Kidney (tissue), 14 donors: ENCODE measurements around the gene CDK14. TPM values are rescaled to one million over a fixed set of nuclear protein-coding genes. Genes with fewer than 3 reads are reported as not detected.

ENCODE experiments used
- DNase-seq, 5 donors: peaks; one replicate each; pipeline ENCODE4 v3.0.0-alpha.2; 2013 to 2020
- FAIRE-seq: peaks from 2 replicates; lab custom pipeline; 2012; peaks lifted over from hg19 to GRCh38; lab: Jason Lieb, UNC
- H3K27ac ChIP-seq, 2 donors: one replicate each; pipeline ENCODE4 v1.7.0; 2013; ENCODE audit warnings: low read depth in 2 of 2, low read length in 2 of 2, inconsistent platforms in 1 of 2
- H3K27me3 ChIP-seq: one replicate; pipeline ENCODE4 v1.7.1; 2013; ENCODE audit warnings: low read length, inconsistent platforms; ENCODE audit not compliant: control insufficient read depth, insufficient read depth
- H3K36me3 ChIP-seq, 3 donors: one replicate each; pipeline versions ENCODE4 v1.7.0 to v1.7.1; 2013; ENCODE audit warnings: low read length in 3 of 3, control low read depth in 1 of 3, inconsistent platforms in 1 of 3; ENCODE audit not compliant: insufficient read depth in 3 of 3, control insufficient read depth in 2 of 3
- H3K4me1 ChIP-seq, 3 donors: one replicate each; pipeline versions ENCODE4 v1.7.0 to v1.7.1; 2013; ENCODE audit warnings: low read length in 3 of 3, inconsistent platforms in 1 of 3, low read depth in 1 of 3; ENCODE audit not compliant: control insufficient read depth in 2 of 3, insufficient read depth in 2 of 3
- H3K4me3 ChIP-seq, 3 donors: one replicate each; pipeline versions ENCODE4 v1.7.0 to v1.8.1; 2013; ENCODE audit warnings: low read length in 3 of 3, control low read depth in 1 of 3, inconsistent platforms in 1 of 3
- H3K9ac ChIP-seq, 3 donors: one replicate each; pipeline versions ENCODE4 v1.7.0 to v1.7.1; 2013; ENCODE audit warnings: low read length in 3 of 3, control low read depth in 1 of 3, inconsistent platforms in 1 of 3
- H3K9me3 ChIP-seq, 3 donors: one replicate each; pipeline versions ENCODE4 v1.7.0 to v1.7.1; 2013; ENCODE audit warnings: low read length in 3 of 3, control low read depth in 1 of 3, inconsistent platforms in 1 of 3; ENCODE audit not compliant: control insufficient read depth in 2 of 3, insufficient read depth in 1 of 3
- intact Hi-C: fragments of 100-400 bp; cut with DNase I; formaldehyde crosslinking; loops from one replicate; pipeline ENCODE4 v1.11.1; 2022
- polyA plus RNA-seq: library from polyadenylated mRNA; stranded (reverse); fragments of 350-450 nt; fragmentation: Illumina TruSeq; extraction: RNeasy Lipid Tissue Mini Kit (QIAGEN cat#74804); gene quantifications from one replicate; pipeline ENCODE4 v1.2.3, GENCODE V29; 2014; ENCODE audit warnings: low read depth, low replicate concordance; ENCODE audit not compliant: insufficient read depth
- total RNA-seq: library from RNA; stranded (reverse); fragmentation: NEBNext Ultra II Directional; extraction: Animal tissue kit (Norgen Biotek cat#: 25700); gene quantifications from one replicate; pipeline ENCODE4 v1.2.1, GENCODE V29; 2021
- TF ChIP-seq, protein P1 (sequence below): IDR thresholded peaks from 3 replicates; pipeline ENCODE4 v1.5.1; 2012; ENCODE audit warnings: mild to moderate bottlenecking, moderate library complexity, borderline replicate concordance; ENCODE audit not compliant: insufficient read depth; ENCODE audit errors: extremely low read depth
- donor health status: control.
- donor health status: control.
- donor health status: control.
- donor health status: control.
- donor health status: control.
- donor health status: DM: yes; HTN: yes; CAD: no.
- donor health status: Normal renal cell carcinoma (clear cell type).

CDK14 gene
- total and polyA plus RNA-seq, 2 donors from 2014 or later, result 11.9 to 33.9 TPM

DNA sequence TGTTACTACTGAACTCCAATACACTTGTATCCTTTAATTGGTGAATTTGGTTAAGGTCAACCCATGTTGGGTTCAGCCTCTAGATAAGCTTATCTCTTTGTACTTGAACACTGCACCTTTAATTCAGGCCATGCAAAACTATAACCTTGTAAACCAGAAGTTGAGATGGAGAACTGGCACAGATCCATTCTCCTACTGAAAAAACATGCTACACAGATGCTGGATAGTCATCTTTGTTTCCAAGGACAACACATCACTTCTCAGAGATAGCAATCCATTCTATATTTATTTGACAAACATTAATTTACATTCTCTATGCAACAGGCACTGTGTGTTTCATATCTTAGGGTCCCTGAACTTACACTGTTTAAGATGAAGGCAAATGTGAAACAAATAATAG, 2.9 kb upstream of the CDK14 start:
- FAIRE-seq (no peak), DNase-seq (no peak)
- intact Hi-C loops, result no loop called here
- Histone ChIP-seq H3K4me1 (peaks cover 0 to 4% (median 2%) of the 10 kb centered on the region in 3 donors), H3K9ac (no peak overlapping the region), H3K27me3 (no peaks in the 10 kb centered on the region), H3K4me3 (no peak overlapping the region), H3K36me3 (no peaks in the 10 kb centered on the region), H3K9me3 (no peaks in the 10 kb centered on the region), H3K27ac (no peak overlapping the region)
- TF ChIP-seq, protein P1, sequence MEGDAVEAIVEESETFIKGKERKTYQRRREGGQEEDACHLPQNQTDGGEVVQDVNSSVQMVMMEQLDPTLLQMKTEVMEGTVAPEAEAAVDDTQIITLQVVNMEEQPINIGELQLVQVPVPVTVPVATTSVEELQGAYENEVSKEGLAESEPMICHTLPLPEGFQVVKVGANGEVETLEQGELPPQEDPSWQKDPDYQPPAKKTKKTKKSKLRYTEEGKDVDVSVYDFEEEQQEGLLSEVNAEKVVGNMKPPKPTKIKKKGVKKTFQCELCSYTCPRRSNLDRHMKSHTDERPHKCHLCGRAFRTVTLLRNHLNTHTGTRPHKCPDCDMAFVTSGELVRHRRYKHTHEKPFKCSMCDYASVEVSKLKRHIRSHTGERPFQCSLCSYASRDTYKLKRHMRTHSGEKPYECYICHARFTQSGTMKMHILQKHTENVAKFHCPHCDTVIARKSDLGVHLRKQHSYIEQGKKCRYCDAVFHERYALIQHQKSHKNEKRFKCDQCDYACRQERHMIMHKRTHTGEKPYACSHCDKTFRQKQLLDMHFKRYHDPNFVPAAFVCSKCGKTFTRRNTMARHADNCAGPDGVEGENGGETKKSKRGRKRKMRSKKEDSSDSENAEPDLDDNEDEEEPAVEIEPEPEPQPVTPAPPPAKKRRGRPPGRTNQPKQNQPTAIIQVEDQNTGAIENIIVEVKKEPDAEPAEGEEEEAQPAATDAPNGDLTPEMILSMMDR, result no peak

GRCh38 chr7:90594751-90595317, 1.3 kb upstream of the CDK14 start:
- intact Hi-C loops, result no loop called here

GRCh38 chr7:90595342-90595800, 750 bp upstream of the CDK14 start:
- TF ChIP-seq, protein P1, result no peak
- no peak for DNase-seq
- peaks cover 0 to 4% (median 2%) of the 10 kb centered on the region in 3 donors for H3K4me1 ChIP-seq
- no peaks in the 10 kb centered on the region for H3K27me3 ChIP-seq
- peak overlapping the region; percentile 65 to 85 (median 70) for H3K4me3 ChIP-seq
- FAIRE-seq, result no peak
- intact Hi-C loops, result no loop called here
- H3K36me3 ChIP-seq, result no peaks in the 10 kb centered on the region
- H3K27ac ChIP-seq, result peak overlapping the region; percentile 56 to 75
- no peaks in the 10 kb centered on the region for H3K9me3 ChIP-seq
- H3K9ac ChIP-seq, result peak overlapping the region in 2 of 3 donors; percentile 17 to 81

More at GRCh38 chr7:90594751-90595317, 1.3 kb upstream of the CDK14 start:
- Histone ChIP-seq H3K9ac (peak overlapping the region in 1 of 3 donors; percentile 81), H3K9me3 (no peaks in the 10 kb centered on the region), H3K27ac (peak overlapping the region; percentile 16 to 56), H3K4me1 (peaks cover 0 to 4% (median 2%) of the 10 kb centered on the region in 3 donors), H3K27me3 (no peaks in the 10 kb centered on the region), H3K4me3 (peak overlapping the region in 2 of 3 donors; percentile 65 to 85), H3K36me3 (no peaks in the 10 kb centered on the region)
- peak in 4 of 5 donors; percentile 32 to 80 (median 52) for DNase-seq
- no peak for FAIRE-seq
- TF ChIP-seq, protein P1, result no peak
